Activated naive CD4-positive, alpha-beta T cell treated with anti-CD3 and anti-CD28 coated beads, Interleukin-2, amount 10 ng/mL, durations not matched to agents 7 days and 5 days (primary cell): ENCODE data around the gene NANOS2.
"Not testable (repeated sequence)": the region's sequence is repeated elsewhere in the genome, so short reads cannot be mapped to it uniquely, and the experiment has no call there.

Experiments used
- CTCF ChIA-PET: fragments of 350-600 bp; sonication (Branson Sonifier 250); formaldehyde crosslinking; loops from one replicate; lab custom pipeline; 2021; ENCODE audit warnings: antibody characterized with exemption; lab: Charles Lee
- DNase-seq: peaks from one replicate; pipeline ENCODE4 v3.0.0-alpha.2; 2020
- H3K27ac Mint-ChIP-seq: one replicate; pipeline ENCODE4 v1.8.0; 2021; ENCODE audit warnings: mild to moderate bottlenecking, moderate library complexity, mixed read lengths
- H3K27me3 Mint-ChIP-seq: one replicate; pipeline ENCODE4 v1.8.0; 2021; ENCODE audit warnings: mild to moderate bottlenecking, mixed read lengths
- H3K36me3 Mint-ChIP-seq: one replicate; pipeline ENCODE4 v1.8.0; 2021; ENCODE audit warnings: mixed read lengths
- H3K4me1 Mint-ChIP-seq: one replicate; pipeline ENCODE4 v1.8.0; 2021; ENCODE audit warnings: mixed read lengths
- H3K4me3 Mint-ChIP-seq: one replicate; pipeline ENCODE4 v1.8.0; 2021; ENCODE audit warnings: mild to moderate bottlenecking, moderate library complexity, mixed read lengths
- H3K9me3 Mint-ChIP-seq: one replicate; pipeline ENCODE4 v1.8.0; 2021; ENCODE audit warnings: mixed read lengths

The NANOS2 gene

DNA sequence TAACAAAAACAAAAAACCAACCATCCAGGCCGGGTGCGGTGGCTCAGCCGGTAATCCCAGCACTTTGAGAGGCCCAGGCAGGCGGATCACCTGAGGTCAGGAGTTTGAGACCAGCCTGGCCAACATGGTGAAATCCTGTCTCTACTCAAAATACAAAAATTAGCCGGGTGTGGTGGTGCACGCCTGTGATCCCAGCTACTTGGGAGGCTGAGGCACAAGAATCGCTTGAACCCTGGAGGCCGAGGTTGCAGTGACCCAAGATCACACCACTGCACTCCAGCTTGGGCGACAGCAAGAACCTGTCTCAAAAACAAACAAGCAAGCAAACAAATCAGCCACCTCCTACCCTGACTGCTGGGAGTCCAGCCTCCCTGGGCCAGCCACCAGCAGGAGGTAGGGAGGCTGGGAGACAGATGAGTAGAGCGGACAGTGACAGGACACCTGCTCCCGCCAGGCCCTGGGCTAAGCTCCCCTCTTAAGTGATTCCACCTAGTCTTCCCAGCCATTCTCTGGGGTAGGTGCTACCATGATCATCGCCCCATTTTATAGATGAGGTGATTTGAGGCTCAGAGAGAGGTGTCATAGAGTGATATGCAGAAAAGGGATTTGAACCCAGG, 18.5 kb downstream of the NANOS2 start:
- H3K4me3 Mint-ChIP-seq, H3K9me3 Mint-ChIP-seq, H3K27ac Mint-ChIP-seq, H3K27me3 Mint-ChIP-seq, CTCF ChIA-PET, DNase-seq: not testable (repeated sequence)
- H3K4me1 Mint-ChIP-seq: peaks cover 16% of the 10 kb centered on the region
- peaks cover 33% of the 10 kb centered on the region for H3K36me3 Mint-ChIP-seq

DNA sequence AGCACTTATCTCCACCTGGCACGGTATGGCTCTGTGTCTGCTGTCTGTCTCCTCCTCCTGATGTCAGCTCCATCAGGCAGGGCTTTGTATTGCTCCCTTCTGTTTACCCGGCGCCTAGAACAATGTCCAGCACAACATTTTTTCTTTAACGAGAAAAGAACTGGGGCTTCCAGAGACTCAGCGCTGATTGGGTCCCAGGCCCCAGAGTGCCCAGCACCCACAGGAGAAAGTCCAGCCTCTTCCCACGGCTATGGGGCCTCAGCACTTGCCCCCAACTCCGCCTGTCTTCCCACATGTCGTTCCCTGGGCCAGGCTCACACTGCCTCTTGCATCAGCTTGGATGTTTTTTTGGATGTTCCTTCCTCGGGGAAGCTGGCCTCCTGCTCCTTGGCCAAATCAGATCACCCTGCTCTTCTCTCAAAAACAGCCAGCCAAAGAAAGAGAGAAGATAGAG, 19.0 kb downstream of the NANOS2 start:
- H3K9me3 Mint-ChIP-seq: no peaks in the 10 kb centered on the region
- no peak overlapping the region for H3K4me3 Mint-ChIP-seq
- H3K36me3 Mint-ChIP-seq: peaks cover 28% of the 10 kb centered on the region
- H3K27ac Mint-ChIP-seq: no peak overlapping the region
- no peak for DNase-seq
- CTCF ChIA-PET: interaction anchor here (1.0 kb wide), 1 partner anchor 12 kb away, joined by 4 read pairs; no protein-coding TSS in a partner anchor
- peaks cover 11% of the 10 kb centered on the region for H3K4me1 Mint-ChIP-seq
- H3K27me3 Mint-ChIP-seq: no peaks in the 10 kb centered on the region

DNA sequence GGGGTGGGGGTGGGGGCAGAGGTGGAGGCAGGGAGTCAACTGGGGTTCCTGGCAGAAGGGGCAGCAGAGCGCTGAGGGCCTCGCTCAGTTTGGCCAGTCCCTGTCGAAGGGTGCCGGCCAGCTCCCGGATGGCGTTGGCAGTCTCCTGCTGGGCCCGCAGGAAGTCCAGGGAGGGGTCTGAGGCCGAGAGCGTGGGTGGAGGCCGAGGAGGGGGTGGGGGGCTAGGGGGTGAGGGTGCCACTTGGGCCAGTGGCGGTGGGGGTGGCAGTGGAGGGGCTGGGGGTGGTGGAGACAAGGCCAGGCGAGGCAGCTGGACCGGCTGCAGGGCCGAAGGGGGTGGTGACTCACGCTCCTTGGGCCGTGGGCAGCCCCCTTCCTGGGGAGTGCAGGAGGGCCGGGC, 23.7 kb downstream of the NANOS2 start:
- CTCF ChIA-PET: no interaction called here
- Mint-ChIP-seq H3K9me3 (no peaks in the 10 kb centered on the region), H3K4me1 (peaks cover 16% of the 10 kb centered on the region), H3K27ac (no peak overlapping the region), H3K27me3 (no peaks in the 10 kb centered on the region), H3K4me3 (no peak overlapping the region), H3K36me3 (peaks cover 17% of the 10 kb centered on the region)
- DNase-seq: no peak

DNA sequence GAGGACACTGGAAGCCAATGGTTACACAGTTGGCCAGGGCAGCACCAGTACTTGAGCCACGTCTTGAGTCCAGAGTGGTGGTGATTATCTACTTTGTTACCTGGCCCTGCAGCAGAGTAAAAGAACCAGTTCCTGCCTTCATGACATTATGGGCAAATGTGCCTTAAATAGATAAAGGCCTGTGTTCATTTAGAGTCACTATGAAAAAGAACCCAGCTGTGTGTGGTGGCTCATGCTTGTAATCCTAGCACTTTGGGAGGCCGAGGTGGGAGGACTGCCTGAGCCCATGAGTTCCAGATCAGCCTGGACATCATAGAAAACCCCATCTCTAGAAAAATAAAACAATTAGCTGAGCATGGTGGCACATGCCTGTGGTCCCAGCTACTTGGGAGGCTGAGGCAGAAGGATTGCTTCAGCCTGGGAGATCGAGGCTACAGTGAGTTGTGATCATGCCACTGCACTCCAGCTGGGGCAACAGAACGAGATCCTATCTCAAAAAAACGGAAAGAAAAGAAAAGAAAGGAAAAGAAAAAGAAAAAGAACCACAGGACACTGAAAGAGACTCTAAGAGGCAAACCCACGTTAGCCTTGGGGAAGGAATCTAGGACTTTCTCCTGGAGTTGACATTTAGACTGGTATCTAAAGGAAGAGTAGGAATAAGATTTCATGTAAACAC, 25.2 kb downstream of the NANOS2 start:
- Mint-ChIP-seq H3K27ac (no peak overlapping the region), H3K4me3 (no peak overlapping the region), H3K36me3 (peaks cover 7% of the 10 kb centered on the region), H3K27me3 (no peaks in the 10 kb centered on the region), H3K9me3 (no peaks in the 10 kb centered on the region), H3K4me1 (peaks cover 21% of the 10 kb centered on the region)
- CTCF ChIA-PET: interaction anchor here (1.3 kb wide), 1 partner anchor 12 kb away, joined by 3 read pairs; no protein-coding TSS in a partner anchor
- DNase-seq: no peak

- H3K27ac Mint-ChIP-seq: peak overlapping the region; percentile 96
- no peak for DNase-seq
- no peaks in the 10 kb centered on the region for H3K9me3 Mint-ChIP-seq
- H3K4me3 Mint-ChIP-seq: peak overlapping the region; percentile 90
- peaks cover 10% of the 10 kb centered on the region for H3K36me3 Mint-ChIP-seq
- CTCF ChIA-PET: interaction anchor here (0.7 kb wide), 1 partner anchor 7 kb away, joined by 3 read pairs; no protein-coding TSS in a partner anchor
- H3K27me3 Mint-ChIP-seq: no peaks in the 10 kb centered on the region
- H3K4me1 Mint-ChIP-seq: peaks cover 30% of the 10 kb centered on the region
Measured at GRCh38 chr19:45887200-45887710, 27.3 kb downstream of the NANOS2 start.

- peak; percentile 97 for DNase-seq
- Mint-ChIP-seq H3K27me3 (peaks cover 4% of the 10 kb centered on the region), H3K27ac (peak overlapping the region; percentile 96), H3K4me3 (peak overlapping the region; percentile 90), H3K4me1 (peaks cover 34% of the 10 kb centered on the region), H3K9me3 (no peaks in the 10 kb centered on the region), H3K36me3 (peaks cover 10% of the 10 kb centered on the region)
- CTCF ChIA-PET: interaction anchor here (0.7 to 5.3 kb wide), 7 partner anchors 8 to 123 kb away, joined by 3 to 58 read pairs (median 5); partner anchors contain the start of genes FOXA3, MYPOP, SIX5 and SYMPK
Measured at GRCh38 chr19:45886427-45887199, 28.0 kb downstream of the NANOS2 start.

- H3K9me3 Mint-ChIP-seq: no peaks in the 10 kb centered on the region
- peaks cover 12% of the 10 kb centered on the region for H3K27me3 Mint-ChIP-seq
- peak within 1 kb of the TSS; percentile 96 for H3K27ac Mint-ChIP-seq
- DNase-seq: peak; percentile 94
- peaks cover 10% of the 10 kb centered on the region for H3K36me3 Mint-ChIP-seq
- CTCF ChIA-PET: interaction anchor here (1.1 to 5.3 kb wide), 7 partner anchors 15 to 124 kb away, joined by 3 to 58 read pairs (median 5); partner anchors contain the start of genes FOXA3, MYPOP, SIX5 and SYMPK
- peaks cover 40% of the 10 kb centered on the region for H3K4me1 Mint-ChIP-seq
- peak within 1 kb of the TSS; percentile 90 for H3K4me3 Mint-ChIP-seq
Measured at GRCh38 chr19:45885556-45886426, 28.8 kb downstream of the NANOS2 start, which contains the start of gene IRF2BP1. IRF2BP1 (minus strand) TSS chr19:45886141; CDS start chr19:45885774, 367 bp downstream.

DNA sequence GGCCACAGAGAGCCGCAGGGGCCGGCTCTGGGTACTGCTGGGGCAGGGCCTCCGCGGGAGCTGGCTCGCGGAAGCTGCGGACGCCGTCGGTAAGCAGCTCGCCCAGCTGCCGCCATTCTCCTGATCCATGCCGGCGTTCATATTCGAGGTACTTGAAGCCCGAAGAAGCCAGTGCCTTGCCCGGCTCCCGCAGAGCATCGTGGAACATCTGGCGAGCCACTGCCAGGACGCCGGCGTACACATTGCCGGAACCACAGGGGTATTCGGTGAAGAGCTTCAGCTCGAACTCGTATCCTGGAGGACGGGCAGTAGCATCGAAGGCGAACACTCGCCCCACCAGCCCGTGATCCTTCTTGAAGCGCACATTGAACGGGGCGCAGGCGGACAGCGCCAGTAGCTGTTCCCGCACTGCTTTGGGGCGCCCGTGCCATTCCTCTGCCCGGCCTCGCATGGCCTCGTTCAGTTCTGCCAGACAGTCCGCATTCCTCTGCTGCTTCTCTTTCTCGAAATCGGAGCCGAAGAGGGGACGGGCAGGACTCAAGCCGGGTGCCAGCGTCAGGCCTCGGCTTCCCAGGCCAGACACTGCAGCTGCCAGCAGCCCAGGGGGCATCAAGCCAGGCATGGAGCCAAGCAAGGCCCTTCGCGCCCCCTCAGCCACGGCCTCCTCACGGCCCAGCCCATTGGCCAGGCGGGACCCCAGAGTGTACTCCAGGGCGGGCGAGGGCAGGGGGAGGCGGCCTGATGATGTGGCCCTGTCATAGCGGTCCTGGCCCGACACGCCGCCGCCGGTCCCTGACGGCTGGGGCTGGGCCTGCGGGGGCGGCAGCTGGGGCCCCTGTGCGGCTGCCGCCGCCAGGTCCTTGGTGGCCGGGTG, 29.7 kb downstream of the NANOS2 start:
- H3K36me3 Mint-ChIP-seq: peaks cover 6% of the 10 kb centered on the region
- CTCF ChIA-PET: interaction anchor here (1.1 to 5.3 kb wide), 6 partner anchors 16 to 125 kb away, joined by 3 to 58 read pairs (median 5); partner anchors contain the start of genes FOXA3, SIX5 and SYMPK
- peak overlapping the region; percentile 56 for H3K4me3 Mint-ChIP-seq
- no peak overlapping the region for H3K27ac Mint-ChIP-seq
- H3K9me3 Mint-ChIP-seq: no peaks in the 10 kb centered on the region
- H3K4me1 Mint-ChIP-seq: peaks cover 40% of the 10 kb centered on the region
- H3K27me3 Mint-ChIP-seq: peaks cover 14% of the 10 kb centered on the region
- peak; percentile 40 for DNase-seq

- Mint-ChIP-seq H3K9me3 (no peaks in the 10 kb centered on the region), H3K4me1 (peaks cover 40% of the 10 kb centered on the region), H3K36me3 (peaks cover 4% of the 10 kb centered on the region), H3K27ac (peak overlapping the region; percentile 65), H3K4me3 (peak overlapping the region; percentile 65), H3K27me3 (peaks cover 14% of the 10 kb centered on the region)
- no peak for DNase-seq
- CTCF ChIA-PET: interaction anchor here (1.1 to 5.3 kb wide), 3 partner anchors 17 to 114 kb away, joined by 3 to 58 read pairs (median 22); partner anchors contain the start of genes FOXA3, SIX5 and SYMPK
Measured at GRCh38 chr19:45883881-45884681, 30.5 kb downstream of the NANOS2 start.

GRCh38 chr19:45883586-45883880, 31.0 kb downstream of the NANOS2 start:
- Mint-ChIP-seq H3K27me3 (peaks cover 17% of the 10 kb centered on the region), H3K27ac (peak overlapping the region; percentile 43)
- CTCF ChIA-PET: interaction anchor here (1.1 to 5.3 kb wide), 4 partner anchors 17 to 114 kb away, joined by 3 to 58 read pairs (median 14); partner anchors contain the start of genes FOXA3, SIX5 and SYMPK

GRCh38 chr19:45882652-45883585, 31.7 kb downstream of the NANOS2 start:
- CTCF ChIA-PET: interaction anchor here (1.1 to 5.3 kb wide), 8 partner anchors 12 to 135 kb away, joined by 4 to 58 read pairs (median 9); partner anchors contain the start of genes FOXA3, MYPOP, SIX5 and SYMPK
- H3K9me3 Mint-ChIP-seq: no peaks in the 10 kb centered on the region
- H3K36me3 Mint-ChIP-seq: peaks cover 4% of the 10 kb centered on the region
- peak overlapping the region; percentile 43 for H3K27ac Mint-ChIP-seq
- H3K4me3 Mint-ChIP-seq: peak overlapping the region; percentile 65
- peaks cover 20% of the 10 kb centered on the region for H3K27me3 Mint-ChIP-seq
- peak; percentile 89 for DNase-seq
- peaks cover 44% of the 10 kb centered on the region for H3K4me1 Mint-ChIP-seq

More at GRCh38 chr19:45883586-45883880, 31.0 kb downstream of the NANOS2 start:
- Mint-ChIP-seq H3K4me1 (peaks cover 41% of the 10 kb centered on the region), H3K36me3 (peaks cover 4% of the 10 kb centered on the region), H3K4me3 (peak overlapping the region; percentile 65), H3K9me3 (no peaks in the 10 kb centered on the region)
- DNase-seq: no peak
